Measurements from ENCODE around the gene ABL1. TPM values are rescaled to one million over a fixed set of nuclear protein-coding genes. Genes with fewer than 3 reads are reported as not detected.

Gene ABL1
- total RNA-seq, 1 experiment from 2014 or later = 67.5 TPM

- intact Hi-C loops (cut with micrococcal nuclease) = no loop called here
- Mint-ChIP-seq H3K4me3 (ENCODE audit: unreplicated experiment) (no peak overlapping the region), H3K36me3 (ENCODE audit: insufficient read depth, unreplicated experiment) (peaks cover 59% of the 10 kb centered on the region), H3K4me1 (ENCODE audit: insufficient read depth, unreplicated experiment) (no peaks in the 10 kb centered on the region), H3K9me3 (ENCODE audit: unreplicated experiment) (no peaks in the 10 kb centered on the region), H3K27me3 (ENCODE audit: insufficient read depth, unreplicated experiment) (no peaks in the 10 kb centered on the region), H3K27ac (ENCODE audit: low read depth, unreplicated experiment) (no peak overlapping the region)
- DNase-seq (ENCODE audit: unreplicated experiment) = no peak
- CTCF ChIA-PET = interaction anchor here (0.6 to 1.6 kb wide), 3 partner anchors 138 to 189 kb away, joined by 3 to 6 read pairs (median 3); no protein-coding TSS in a partner anchor
- TF ChIP-seq CTCF (IDR thresholded peaks at IDR 0.05; ENCODE audit: unreplicated experiment) = no peak
- BruUV-seq (replicated peaks) = no TSS peak
- POLR2A ChIA-PET = no interaction called here
These were observed 56.8 kb downstream of the ABL1 start for GRCh38 chr9:130891688-130892476.

- ChIA-PET POLR2A (no interaction called here), CTCF (interaction anchor here (0.6 to 1.6 kb wide), 4 partner anchors 120 to 191 kb away, joined by 3 to 6 read pairs (median 4); no protein-coding TSS in a partner anchor)
- no TSS peak for BruUV-seq (replicated peaks)
- Mint-ChIP-seq H3K36me3 (ENCODE audit: insufficient read depth, unreplicated experiment) (peaks cover 51% of the 10 kb centered on the region), H3K4me1 (ENCODE audit: insufficient read depth, unreplicated experiment) (no peaks in the 10 kb centered on the region), H3K9me3 (ENCODE audit: unreplicated experiment) (no peaks in the 10 kb centered on the region), H3K4me3 (ENCODE audit: unreplicated experiment) (no peak overlapping the region), H3K27ac (ENCODE audit: low read depth, unreplicated experiment) (peak overlapping the region; percentile 23), H3K27me3 (ENCODE audit: insufficient read depth, unreplicated experiment) (no peaks in the 10 kb centered on the region)
- no peak for TF ChIP-seq CTCF (IDR thresholded peaks at IDR 0.05; ENCODE audit: unreplicated experiment)
- intact Hi-C loops (cut with micrococcal nuclease) = no loop called here
- no peak for DNase-seq (ENCODE audit: unreplicated experiment)
These were observed 57.6 kb downstream of the ABL1 start for GRCh38 chr9:130892477-130893304.

- no peak for TF ChIP-seq CTCF (IDR thresholded peaks at IDR 0.05; ENCODE audit: unreplicated experiment)
- H3K9me3 Mint-ChIP-seq (ENCODE audit: unreplicated experiment) = no peaks in the 10 kb centered on the region
- CTCF ChIA-PET = interaction anchor here (0.6 to 1.3 kb wide), 2 partner anchors 121 to 192 kb away, joined by 3 to 4 read pairs; no protein-coding TSS in a partner anchor
- no peak overlapping the region for H3K4me3 Mint-ChIP-seq (ENCODE audit: unreplicated experiment)
- H3K27ac Mint-ChIP-seq (ENCODE audit: low read depth, unreplicated experiment) = peak overlapping the region; percentile 23
- no peaks in the 10 kb centered on the region for H3K4me1 Mint-ChIP-seq (ENCODE audit: insufficient read depth, unreplicated experiment)
- no TSS peak for BruUV-seq (replicated peaks)
- peak; percentile 9 for DNase-seq (ENCODE audit: unreplicated experiment)
- POLR2A ChIA-PET = no interaction called here
- intact Hi-C loops (cut with micrococcal nuclease) = no loop called here
- peaks cover 43% of the 10 kb centered on the region for H3K36me3 Mint-ChIP-seq (ENCODE audit: insufficient read depth, unreplicated experiment)
- no peaks in the 10 kb centered on the region for H3K27me3 Mint-ChIP-seq (ENCODE audit: insufficient read depth, unreplicated experiment)
These were observed 58.5 kb downstream of the ABL1 start for GRCh38 chr9:130893341-130894101.
